ENCODE measurements around the gene WSB1.

WSB1 gene

DNA sequence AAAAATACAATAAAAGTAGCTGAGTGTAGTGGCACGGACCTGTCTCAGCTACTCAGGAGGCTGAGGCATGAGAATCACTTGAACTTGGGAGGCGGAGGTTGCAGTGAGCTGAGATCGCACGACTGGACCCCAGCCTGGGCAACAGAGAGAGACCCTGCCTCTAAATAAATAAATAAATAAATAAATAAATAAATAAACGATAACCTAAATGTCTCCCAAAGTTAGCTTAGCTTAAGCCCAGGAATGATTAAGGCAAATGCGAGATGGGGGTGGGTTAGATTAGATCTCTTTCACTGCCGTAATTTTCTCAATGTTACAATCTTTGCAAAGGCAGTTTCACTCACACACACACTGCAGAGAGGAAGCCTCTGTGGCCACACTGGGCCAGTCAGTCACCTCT, 46.7 kb downstream of the WSB1 start:
- TF ChIP-seq, protein P1, sequence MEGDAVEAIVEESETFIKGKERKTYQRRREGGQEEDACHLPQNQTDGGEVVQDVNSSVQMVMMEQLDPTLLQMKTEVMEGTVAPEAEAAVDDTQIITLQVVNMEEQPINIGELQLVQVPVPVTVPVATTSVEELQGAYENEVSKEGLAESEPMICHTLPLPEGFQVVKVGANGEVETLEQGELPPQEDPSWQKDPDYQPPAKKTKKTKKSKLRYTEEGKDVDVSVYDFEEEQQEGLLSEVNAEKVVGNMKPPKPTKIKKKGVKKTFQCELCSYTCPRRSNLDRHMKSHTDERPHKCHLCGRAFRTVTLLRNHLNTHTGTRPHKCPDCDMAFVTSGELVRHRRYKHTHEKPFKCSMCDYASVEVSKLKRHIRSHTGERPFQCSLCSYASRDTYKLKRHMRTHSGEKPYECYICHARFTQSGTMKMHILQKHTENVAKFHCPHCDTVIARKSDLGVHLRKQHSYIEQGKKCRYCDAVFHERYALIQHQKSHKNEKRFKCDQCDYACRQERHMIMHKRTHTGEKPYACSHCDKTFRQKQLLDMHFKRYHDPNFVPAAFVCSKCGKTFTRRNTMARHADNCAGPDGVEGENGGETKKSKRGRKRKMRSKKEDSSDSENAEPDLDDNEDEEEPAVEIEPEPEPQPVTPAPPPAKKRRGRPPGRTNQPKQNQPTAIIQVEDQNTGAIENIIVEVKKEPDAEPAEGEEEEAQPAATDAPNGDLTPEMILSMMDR (IDR thresholded peaks at IDR 0.05; ENCODE audit: low read depth, low read length) = no peak
- DNase-seq (ENCODE audit: extremely low read depth, low read depth) = no peak

GRCh38 chr17:27341041-27341471, 47.1 kb downstream of the WSB1 start:
- TF ChIP-seq, protein P1 (IDR thresholded peaks at IDR 0.05; ENCODE audit: low read depth, low read length) = no peak

DNA sequence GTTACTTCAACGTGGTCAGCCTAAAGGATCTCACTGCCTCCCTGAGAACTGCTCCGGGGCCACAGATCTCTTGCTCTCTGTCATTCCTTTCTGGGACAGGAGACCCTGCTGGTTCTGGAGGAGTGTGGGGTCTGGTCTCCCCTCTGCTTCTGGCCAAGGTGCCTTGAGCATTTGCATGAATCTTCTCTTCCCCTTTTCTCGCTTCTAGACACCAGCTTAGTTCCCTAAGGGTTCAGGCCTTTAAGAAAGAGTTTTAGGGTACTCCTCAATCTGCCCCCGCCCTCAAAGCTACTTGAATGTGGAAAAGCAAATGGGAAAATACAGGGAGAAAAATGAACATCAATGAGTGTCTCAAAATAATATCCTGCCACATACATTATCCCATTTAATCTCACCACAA, 48.1 kb downstream of the WSB1 start:
- TF ChIP-seq, protein P1 (IDR thresholded peaks at IDR 0.05; ENCODE audit: low read depth, low read length) = no peak
- DNase-seq (ENCODE audit: extremely low read depth, low read depth) = no peak

More at GRCh38 chr17:27341041-27341471, 47.1 kb downstream of the WSB1 start:
- no peak for DNase-seq (ENCODE audit: extremely low read depth, low read depth)

GRCh38 chr17:27343294-27343693, 49.4 kb downstream of the WSB1 start:
- TF ChIP-seq, protein P1 (IDR thresholded peaks at IDR 0.05; ENCODE audit: low read depth, low read length) = no peak
- DNase-seq (ENCODE audit: extremely low read depth, low read depth) = no peak

DNA sequence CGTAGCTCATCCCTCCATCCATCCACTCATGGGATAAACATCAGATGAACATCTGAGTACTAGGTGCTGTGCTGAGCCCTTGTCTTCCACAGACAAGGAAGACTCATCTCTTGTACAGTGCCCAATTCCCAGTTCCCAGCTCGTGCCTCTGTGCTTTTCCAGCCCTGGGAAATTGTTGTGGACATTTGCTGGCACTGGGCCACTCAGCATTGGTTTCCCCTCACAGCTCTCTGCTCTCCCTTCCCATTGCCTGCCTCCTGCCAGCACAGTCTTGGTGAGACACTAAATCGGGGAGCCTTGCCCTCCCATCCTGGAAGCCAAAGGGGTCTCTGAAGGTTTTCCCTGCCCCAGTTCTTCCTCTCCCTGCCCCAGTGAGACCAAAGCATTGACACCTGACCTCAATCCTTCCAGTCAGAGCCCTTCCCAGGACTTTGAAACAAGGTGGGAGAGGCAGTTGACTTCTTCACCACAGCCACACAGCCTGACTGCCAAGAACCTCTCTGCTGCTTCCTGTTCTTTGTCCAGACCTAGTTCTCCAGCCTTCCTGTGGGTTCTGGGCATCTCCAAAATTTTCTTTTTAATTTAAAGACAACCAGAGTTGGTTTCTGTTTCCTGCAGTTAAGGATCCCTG, 50.2 kb downstream of the WSB1 start:
- DNase-seq (ENCODE audit: extremely low read depth, low read depth) = no peak
- TF ChIP-seq, protein P1 (IDR thresholded peaks at IDR 0.05; ENCODE audit: low read depth, low read length) = no peak

GRCh38 chr17:27345141-27345904, 51.4 kb downstream of the WSB1 start:
- no peak for DNase-seq (ENCODE audit: extremely low read depth, low read depth)
- TF ChIP-seq, protein P1 (IDR thresholded peaks at IDR 0.05; ENCODE audit: low read depth, low read length) = no peak

DNA sequence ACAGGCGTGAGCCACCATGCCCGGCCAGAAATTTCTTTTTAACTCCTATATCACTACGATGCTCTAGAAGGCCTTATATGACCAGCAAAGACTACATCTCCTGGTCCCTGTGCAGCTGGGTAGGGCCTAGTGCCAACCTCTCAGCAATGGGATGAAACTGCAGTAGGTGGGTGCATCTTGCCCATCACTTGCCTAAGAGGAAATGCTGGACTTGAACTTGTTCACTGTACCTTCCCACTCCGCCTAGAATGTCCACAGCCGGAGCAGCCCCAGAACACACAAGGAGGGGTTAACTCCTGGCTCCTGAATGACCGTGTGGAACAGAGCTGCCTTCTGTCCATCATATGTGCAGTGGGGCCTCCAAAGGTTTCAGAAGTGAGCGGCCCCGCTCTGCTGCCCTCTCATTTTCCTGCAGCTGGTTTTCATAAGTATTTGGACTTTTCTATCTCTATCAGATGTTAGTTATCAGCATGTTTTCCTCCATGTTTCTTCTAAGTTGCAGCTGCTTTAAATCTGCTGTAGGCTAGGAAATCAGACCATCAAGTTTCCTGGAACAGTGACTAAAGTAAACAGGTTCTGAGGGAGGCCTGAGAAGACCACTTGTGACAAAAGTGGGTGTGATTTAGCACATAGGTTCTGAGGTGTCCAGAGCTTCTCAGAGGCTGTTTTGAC, 52.5 kb downstream of the WSB1 start:
- TF ChIP-seq, protein P1 (IDR thresholded peaks at IDR 0.05; ENCODE audit: low read depth, low read length) = no peak
- no peak for DNase-seq (ENCODE audit: extremely low read depth, low read depth)

All from AG09319 (cell line).